Omental fat pad (tissue), 4 donors: Measurements from ENCODE around the gene MRPL18. TPM values are rescaled to one million over a fixed set of nuclear protein-coding genes. Genes with fewer than 3 reads are reported as not detected.
"Not testable (repeated sequence)": the region's sequence is repeated elsewhere in the genome, so short reads cannot be mapped to it uniquely, and the experiment has no call there.

Source experiments
- ATAC-seq: fragments of 150-250 bp; one replicate; pipeline ENCODE4 v1.9.1; 2016; ENCODE audit warnings: mild to moderate bottlenecking, moderate library complexity; ENCODE audit not compliant: low FRiP score
- DNase-seq: peaks from one replicate; pipeline ENCODE4 v3.0.0-alpha.2; 2019; ENCODE audit warnings: low spot score
- CTCF ChIP-seq, 3 donors: fragments of 450-650 bp; IDR thresholded peaks; one replicate each; pipeline ENCODE4 v1.5.1; 2016 to 2017; ENCODE audit warnings: antibody characterized with exemption in 3 of 3, mild to moderate bottlenecking in 3 of 3, moderate library complexity in 2 of 3
- total RNA-seq, 4 donors: library from RNA; depleted of rRNA; stranded (reverse); fragments of >200 nt; gene quantifications; one replicate each; pipeline ENCODE4 v1.1.0, GENCODE V29; 2016

Gene MRPL18
- total RNA-seq, 4 donors from 2014 or later = 37.2 to 87.6 (median 60.3) TPM

GRCh38 chr6:159817951-159818739 is 27.9 kb downstream of the MRPL18 start:
- ATAC-seq = no peak
- DNase-seq = no peak
- TF ChIP-seq CTCF (IDR thresholded peaks at IDR 0.05) = no peak

GRCh38 chr6:159819098-159819497 is 28.8 kb downstream of the MRPL18 start:
- TF ChIP-seq CTCF (IDR thresholded peaks at IDR 0.05) = no peak
- DNase-seq (no peak), ATAC-seq (no peak)

- no peak for ATAC-seq
- no peak for TF ChIP-seq CTCF (IDR thresholded peaks at IDR 0.05)
- DNase-seq = no peak
Measured at GRCh38 chr6:159819932-159820640, 29.8 kb downstream of the MRPL18 start.

DNA sequence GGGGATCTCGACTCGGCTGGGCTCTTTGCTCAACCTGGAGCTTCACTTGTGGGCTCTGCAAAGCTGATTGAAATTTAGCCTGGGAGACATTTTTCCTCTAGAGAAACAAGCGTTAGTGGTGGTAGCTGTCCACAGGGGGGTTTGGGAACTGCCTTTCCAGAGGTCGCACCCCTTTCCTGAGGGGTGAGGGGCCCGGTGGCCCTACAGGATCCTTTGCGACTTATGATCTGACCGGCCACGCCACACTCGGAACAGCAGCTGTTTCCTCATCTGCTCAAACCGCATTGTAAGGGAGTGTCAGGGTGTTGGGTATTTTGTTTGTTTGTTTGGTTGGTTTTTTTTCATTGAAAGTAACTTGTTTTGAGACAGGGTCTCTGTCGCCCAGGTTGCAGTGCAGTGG is 30.9 kb downstream of the MRPL18 start:
- TF ChIP-seq CTCF (IDR thresholded peaks at IDR 0.05) = no peak
- ATAC-seq = no peak
- DNase-seq = no peak

GRCh38 chr6:159821726-159822125 is 31.5 kb downstream of the MRPL18 start:
- TF ChIP-seq CTCF (IDR thresholded peaks at IDR 0.05) = no peak
- no peak for DNase-seq
- ATAC-seq = no peak

DNA sequence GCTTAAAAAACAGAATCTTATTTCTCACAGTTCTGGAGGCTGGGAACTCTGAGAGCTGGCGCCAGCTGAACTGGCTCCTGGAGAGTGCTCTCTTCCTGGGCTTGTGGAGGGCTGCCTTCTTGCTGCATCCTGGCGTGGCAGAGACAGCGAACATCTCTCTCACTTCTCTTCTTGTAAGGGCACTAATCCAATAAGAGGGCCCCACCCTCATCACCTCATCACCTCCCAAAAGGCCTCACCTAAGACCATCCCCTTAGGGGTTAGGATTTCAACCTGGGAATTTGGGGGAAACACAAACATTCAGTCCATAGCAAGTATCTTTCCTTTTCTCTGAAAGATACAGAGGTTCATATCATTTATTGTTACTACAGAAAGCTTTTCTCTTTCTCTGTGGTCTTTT is 33.7 kb downstream of the MRPL18 start:
- no peak for TF ChIP-seq CTCF (IDR thresholded peaks at IDR 0.05)
- ATAC-seq (no peak), DNase-seq (no peak)

DNA sequence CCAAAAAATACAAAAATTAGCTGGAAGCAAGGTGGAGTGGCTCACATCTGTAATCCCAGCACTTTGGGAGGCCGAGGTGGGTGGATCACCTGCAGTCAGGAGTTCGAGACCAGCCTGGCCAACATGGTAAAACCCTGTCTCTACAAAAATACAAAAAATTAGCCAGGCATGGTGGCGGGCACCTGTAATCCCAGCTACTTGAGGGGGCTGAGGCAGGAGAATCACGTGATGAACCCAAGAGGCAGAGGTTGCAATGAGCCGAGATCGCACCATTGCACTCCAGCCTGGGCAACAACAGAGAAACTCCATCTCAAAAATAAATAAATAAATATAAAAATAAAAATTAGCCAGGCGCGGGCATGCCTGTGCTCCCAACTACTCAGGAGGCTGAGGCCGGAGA is 34.4 kb downstream of the MRPL18 start:
- not testable (repeated sequence) for DNase-seq

More for the DNA sequence above, 34.4 kb downstream of the MRPL18 start:
- not testable (repeated sequence) for ATAC-seq
